Measurements from ENCODE around the gene AURKA.

GRCh38 chr20:56433880-56434255, 41.9 kb upstream of the AURKA start:
- TF ChIP-seq, protein P1, sequence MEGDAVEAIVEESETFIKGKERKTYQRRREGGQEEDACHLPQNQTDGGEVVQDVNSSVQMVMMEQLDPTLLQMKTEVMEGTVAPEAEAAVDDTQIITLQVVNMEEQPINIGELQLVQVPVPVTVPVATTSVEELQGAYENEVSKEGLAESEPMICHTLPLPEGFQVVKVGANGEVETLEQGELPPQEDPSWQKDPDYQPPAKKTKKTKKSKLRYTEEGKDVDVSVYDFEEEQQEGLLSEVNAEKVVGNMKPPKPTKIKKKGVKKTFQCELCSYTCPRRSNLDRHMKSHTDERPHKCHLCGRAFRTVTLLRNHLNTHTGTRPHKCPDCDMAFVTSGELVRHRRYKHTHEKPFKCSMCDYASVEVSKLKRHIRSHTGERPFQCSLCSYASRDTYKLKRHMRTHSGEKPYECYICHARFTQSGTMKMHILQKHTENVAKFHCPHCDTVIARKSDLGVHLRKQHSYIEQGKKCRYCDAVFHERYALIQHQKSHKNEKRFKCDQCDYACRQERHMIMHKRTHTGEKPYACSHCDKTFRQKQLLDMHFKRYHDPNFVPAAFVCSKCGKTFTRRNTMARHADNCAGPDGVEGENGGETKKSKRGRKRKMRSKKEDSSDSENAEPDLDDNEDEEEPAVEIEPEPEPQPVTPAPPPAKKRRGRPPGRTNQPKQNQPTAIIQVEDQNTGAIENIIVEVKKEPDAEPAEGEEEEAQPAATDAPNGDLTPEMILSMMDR (IDR thresholded peaks at IDR 0.05) = no peak
- no peak for TF ChIP-seq POLR2AphosphoS5 (IDR thresholded peaks at IDR 0.05)
- TF ChIP-seq POLR2A (IDR thresholded peaks at IDR 0.05) = no peak
- no peak for TF ChIP-seq EP300 (IDR thresholded peaks at IDR 0.05)
